Liver (tissue), 9 donors: Measurements from ENCODE around the gene SORCS2. TPM values are rescaled to one million over a fixed set of nuclear protein-coding genes. Genes with fewer than 3 reads are reported as not detected.

Experiments used
- DNase-seq: peaks from one replicate; pipeline ENCODE4 v3.0.0-alpha.2; 2017; ENCODE audit warnings: low spot score
- H3K27ac ChIP-seq, 2 donors: one replicate each; pipeline ENCODE4 v1.7.0; 2013; ENCODE audit warnings: inconsistent platforms in 2 of 2, low read length in 2 of 2, control low read depth in 1 of 2, low read depth in 1 of 2, mild to moderate bottlenecking in 1 of 2
- H3K27me3 ChIP-seq, 4 donors: one replicate each; pipeline versions ENCODE4 v1.6.1 to v1.7.0; 2013; ENCODE audit warnings: low read length in 3 of 4, inconsistent platforms in 1 of 4, mild to moderate bottlenecking in 1 of 4, moderate library complexity in 1 of 4; ENCODE audit not compliant: control insufficient read depth in 4 of 4, insufficient read depth in 4 of 4
- H3K36me3 ChIP-seq, 4 donors: one replicate each; pipeline versions ENCODE4 v1.6.1 to v1.7.0; 2013; ENCODE audit warnings: low read length in 3 of 4, mild to moderate bottlenecking in 3 of 4, low read depth in 1 of 4, moderate library complexity in 1 of 4; ENCODE audit not compliant: control insufficient read depth in 4 of 4, insufficient read depth in 3 of 4
- H3K4me1 ChIP-seq, 4 donors: one replicate each; pipeline versions ENCODE4 v1.6.1 to v1.7.0; 2013; ENCODE audit warnings: low read length in 3 of 4, mild to moderate bottlenecking in 3 of 4, moderate library complexity in 1 of 4; ENCODE audit not compliant: control insufficient read depth in 4 of 4, insufficient read depth in 4 of 4
- H3K4me3 ChIP-seq, 3 donors: one replicate each; pipeline versions ENCODE4 v1.6.1 to v1.7.0; 2013; ENCODE audit warnings: low read length in 3 of 3, control low read depth in 1 of 3, low read depth in 1 of 3, mild to moderate bottlenecking in 1 of 3
- H3K9ac ChIP-seq, 2 donors: one replicate each; pipeline ENCODE4 v1.7.0; 2013; ENCODE audit warnings: low read length in 2 of 2, mild to moderate bottlenecking in 2 of 2, moderate library complexity in 2 of 2, control low read depth in 1 of 2, low read depth in 1 of 2
- H3K9me3 ChIP-seq, 4 donors: one replicate each; pipeline versions ENCODE4 v1.6.1 to v1.7.0; 2013; ENCODE audit warnings: low read length in 3 of 4; ENCODE audit not compliant: control insufficient read depth in 4 of 4
- ATF3 ChIP-seq: IDR thresholded peaks from 2 replicates; pipeline ENCODE4 v1.6.1; 2016; ENCODE audit warnings: antibody characterized with exemption
- EGR1 ChIP-seq, 2 donors: IDR thresholded peaks; 2 replicates each; pipeline ENCODE4 v1.6.1; 2016 to 2018; ENCODE audit warnings: antibody characterized with exemption in 2 of 2, low read depth in 2 of 2
- FOXA1 ChIP-seq: IDR thresholded peaks from 2 replicates; pipeline ENCODE4 v1.6.1; 2016; ENCODE audit warnings: antibody characterized with exemption
- FOXA2 ChIP-seq: IDR thresholded peaks from 2 replicates; pipeline ENCODE4 v1.6.1; 2016; ENCODE audit warnings: antibody characterized with exemption
- GABPA ChIP-seq, 2 donors: IDR thresholded peaks in 1 of 2; conservative IDR thresholded peaks in 1 of 2; 2 replicates each; pipeline ENCODE4 v1.6.1; 2016; ENCODE audit warnings: antibody characterized with exemption in 2 of 2, mild to moderate bottlenecking in 1 of 2, moderate library complexity in 1 of 2
- HNF4A ChIP-seq, 2 donors: conservative IDR thresholded peaks; 2 replicates each; pipeline ENCODE4 v1.6.1; 2016; ENCODE audit warnings: antibody characterized with exemption in 2 of 2, mild to moderate bottlenecking in 2 of 2
- HNF4G ChIP-seq: IDR thresholded peaks from 2 replicates; pipeline ENCODE4 v1.6.1; 2016; ENCODE audit warnings: antibody characterized with exemption
- MAX ChIP-seq: IDR thresholded peaks from 2 replicates; pipeline ENCODE4 v1.6.1; 2016; ENCODE audit warnings: antibody characterized with exemption
- NR2F2 ChIP-seq: IDR thresholded peaks from 2 replicates; pipeline ENCODE4 v1.6.1; 2016; ENCODE audit warnings: antibody characterized with exemption
- RAD21 ChIP-seq, 2 donors: IDR thresholded peaks; 2 replicates each; pipeline ENCODE4 v1.6.1; 2016; ENCODE audit warnings: antibody characterized with exemption in 2 of 2, mild to moderate bottlenecking in 2 of 2
- REST ChIP-seq: IDR thresholded peaks from 2 replicates; pipeline ENCODE4 v1.6.1; 2016; ENCODE audit warnings: antibody characterized with exemption, mild to moderate bottlenecking
- RXRA ChIP-seq, 2 donors: IDR thresholded peaks; 2 replicates each; pipeline ENCODE4 v1.6.1; 2017 to 2018; ENCODE audit warnings: antibody characterized with exemption in 2 of 2, mild to moderate bottlenecking in 1 of 2
- SP1 ChIP-seq: IDR thresholded peaks from 2 replicates; pipeline ENCODE4 v1.6.1; 2018; ENCODE audit warnings: antibody characterized with exemption, mild to moderate bottlenecking
- TAF1 ChIP-seq: conservative IDR thresholded peaks from 2 replicates; pipeline ENCODE4 v1.6.1; 2016; ENCODE audit warnings: antibody characterized with exemption, mild to moderate bottlenecking
- YY1 ChIP-seq: IDR thresholded peaks from 2 replicates; pipeline ENCODE4 v1.6.1; 2016; ENCODE audit warnings: antibody characterized with exemption, mild to moderate bottlenecking
- ZBTB33 ChIP-seq: IDR thresholded peaks from 2 replicates; pipeline ENCODE4 v1.6.1; 2016; ENCODE audit warnings: antibody characterized with exemption
- WGBS: extraction: QIAGEN DNeasy Blood & Tissue Kit; methylation state at CpG from one replicate; pipeline ENCODE4 v1.1.7; 2013; 5-methylcytosine and 5-hydroxymethylcytosine counted together
- polyA plus RNA-seq, 2 donors: library from polyadenylated mRNA; stranded (reverse) in 1 of 2; unstranded in 1 of 2; fragments of 200-250 nt in 1 of 2; fragments of >200 nt in 1 of 2; fragmentation: Nextera tagmentation in 1 of 2; extraction: Ambion mirVana in 1 of 2; gene quantifications; one replicate each; pipeline versions ENCODE4 v1.2.1 to v1.2.3, GENCODE V29; 2013 to 2015
- total RNA-seq, 2 donors: library from RNA; depleted of rRNA; stranded (reverse); fragments of >200 nt; gene quantifications; one replicate each; pipeline ENCODE4 v1.2.3, GENCODE V29; 2014
- TF ChIP-seq, protein P1 (sequence below): fragments of 150-350 bp; IDR thresholded peaks from 2 replicates; pipeline ENCODE4 v1.5.1; 2017; ENCODE audit warnings: improper control_type of control experiment, low read depth, low read length; ENCODE audit not compliant: missing input control
- donor health status: healthy.
- donor health status: healthy.
- donor health status: healthy.
- donor health status: healthy.
- donor health status: healthy.

Gene SORCS2
- total and polyA plus RNA-seq, 4 donors, result 0.10 to 1.4 (median 0.92) TPM

GRCh38 chr4:7466904-7467303, 274.6 kb downstream of the SORCS2 start:
- H3K27ac ChIP-seq, result no peak overlapping the region
- no peak for DNase-seq
- peaks cover 0 to 4% (median 2%) of the 10 kb centered on the region in 4 donors for H3K9me3 ChIP-seq
- peaks cover 0 to 13% (median 7%) of the 10 kb centered on the region in 4 donors for H3K4me1 ChIP-seq
- TF ChIP-seq HNF4A (conservative IDR thresholded peaks at IDR 0.05), result no peak
- TF ChIP-seq MAX, result no peak
- TF ChIP-seq GABPA (IDR thresholded peaks at IDR 0.05 in 1 of 2, conservative IDR thresholded peaks at IDR 0.05 in 1 of 2), result no peak
- TF ChIP-seq RAD21 (IDR thresholded peaks at IDR 0.05), result no peak
- TF ChIP-seq RXRA (IDR thresholded peaks at IDR 0.05), result no peak
- no peak for TF ChIP-seq TAF1
- TF ChIP-seq REST, result no peak
- TF ChIP-seq, protein P1, sequence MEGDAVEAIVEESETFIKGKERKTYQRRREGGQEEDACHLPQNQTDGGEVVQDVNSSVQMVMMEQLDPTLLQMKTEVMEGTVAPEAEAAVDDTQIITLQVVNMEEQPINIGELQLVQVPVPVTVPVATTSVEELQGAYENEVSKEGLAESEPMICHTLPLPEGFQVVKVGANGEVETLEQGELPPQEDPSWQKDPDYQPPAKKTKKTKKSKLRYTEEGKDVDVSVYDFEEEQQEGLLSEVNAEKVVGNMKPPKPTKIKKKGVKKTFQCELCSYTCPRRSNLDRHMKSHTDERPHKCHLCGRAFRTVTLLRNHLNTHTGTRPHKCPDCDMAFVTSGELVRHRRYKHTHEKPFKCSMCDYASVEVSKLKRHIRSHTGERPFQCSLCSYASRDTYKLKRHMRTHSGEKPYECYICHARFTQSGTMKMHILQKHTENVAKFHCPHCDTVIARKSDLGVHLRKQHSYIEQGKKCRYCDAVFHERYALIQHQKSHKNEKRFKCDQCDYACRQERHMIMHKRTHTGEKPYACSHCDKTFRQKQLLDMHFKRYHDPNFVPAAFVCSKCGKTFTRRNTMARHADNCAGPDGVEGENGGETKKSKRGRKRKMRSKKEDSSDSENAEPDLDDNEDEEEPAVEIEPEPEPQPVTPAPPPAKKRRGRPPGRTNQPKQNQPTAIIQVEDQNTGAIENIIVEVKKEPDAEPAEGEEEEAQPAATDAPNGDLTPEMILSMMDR, result no peak
- H3K4me3 ChIP-seq, result no peak overlapping the region
- H3K27me3 ChIP-seq, result no peaks in the 10 kb centered on the region
- 94% methylated on average over 7 of the region's 7 CpGs for WGBS
- no peaks in the 10 kb centered on the region for H3K36me3 ChIP-seq
- no peak overlapping the region for H3K9ac ChIP-seq

- Histone ChIP-seq H3K36me3 (no peaks in the 10 kb centered on the region), H3K27me3 (no peaks in the 10 kb centered on the region), H3K9ac (no peak overlapping the region), H3K4me3 (no peak overlapping the region), H3K4me1 (peaks cover 0 to 7% (median 3%) of the 10 kb centered on the region in 4 donors), H3K9me3 (peaks cover 0 to 4% (median 2%) of the 10 kb centered on the region in 4 donors), H3K27ac (no peak overlapping the region)
- DNase-seq, result no peak
- 96% methylated on average over 7 of the region's 7 CpGs for WGBS
- no peak for TF ChIP-seq RXRA (IDR thresholded peaks at IDR 0.05)
- no peak for TF ChIP-seq HNF4G
- TF ChIP-seq HNF4A (conservative IDR thresholded peaks at IDR 0.05), result no peak
- no peak for TF ChIP-seq MAX
- TF ChIP-seq GABPA (IDR thresholded peaks at IDR 0.05 in 1 of 2, conservative IDR thresholded peaks at IDR 0.05 in 1 of 2), result no peak
- TF ChIP-seq TAF1, result no peak
- no peak for TF ChIP-seq YY1
- TF ChIP-seq, protein P1, result no peak
- TF ChIP-seq FOXA2, result no peak
- TF ChIP-seq RAD21 (IDR thresholded peaks at IDR 0.05), result no peak
- no peak for TF ChIP-seq NR2F2
- TF ChIP-seq ZBTB33, result no peak
- TF ChIP-seq SP1, result no peak
- TF ChIP-seq EGR1 (IDR thresholded peaks at IDR 0.05; ENCODE audit: low read depth in 2 of 2), result no peak
- TF ChIP-seq ATF3, result no peak
- no peak for TF ChIP-seq REST
- no peak for TF ChIP-seq FOXA1
Observed at GRCh38 chr4:7467471-7467870, 275.1 kb downstream of the SORCS2 start.
